Amygdala (tissue), 56 donors: Measurements from ENCODE around the gene GMPR2.
"Not testable (repeated sequence)": the region's sequence is repeated elsewhere in the genome, so short reads cannot be mapped to it uniquely, and the experiment has no call there.

Source experiments
- DNase-seq, 56 donors: peaks; one replicate each; lab custom pipeline; 2025; lab: John Stamatoyannopoulos, UW

Gene GMPR2

DNA sequence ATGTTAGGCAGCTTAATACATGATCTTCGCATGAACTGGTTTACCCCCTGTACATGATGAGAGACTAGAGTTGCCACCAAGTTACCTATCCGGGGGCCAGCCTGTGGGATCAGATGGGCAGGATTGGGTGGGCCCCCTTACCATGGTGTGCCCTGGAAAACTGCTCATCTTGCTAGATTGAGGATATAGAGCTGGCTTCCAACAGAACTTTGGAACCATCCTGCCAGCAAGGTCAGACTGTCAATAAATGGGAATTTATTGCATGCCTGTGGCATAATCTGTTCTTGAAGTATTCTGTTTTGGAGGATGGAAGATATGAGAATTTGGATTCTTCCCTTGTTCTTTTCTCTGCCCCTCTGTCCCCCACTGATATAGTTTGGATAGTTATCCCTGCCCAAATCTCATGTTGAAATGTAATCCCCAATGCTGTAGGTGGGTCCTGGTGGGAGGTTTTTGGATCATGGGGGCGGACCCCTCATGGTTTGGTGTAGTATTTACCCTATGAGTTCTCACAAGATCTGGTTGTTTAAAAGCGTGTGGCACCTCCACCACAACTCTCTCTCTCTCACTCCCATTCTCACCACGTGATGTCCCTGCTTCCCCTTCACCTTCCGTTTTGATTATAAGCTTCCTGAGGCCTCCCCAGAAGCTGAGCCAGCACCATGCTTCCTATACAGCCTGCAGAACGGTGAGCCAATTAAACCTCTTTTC, 33.8 kb upstream of the GMPR2 start:
- DNase-seq: no peak

- not testable (repeated sequence) for DNase-seq
Observed at GRCh38 chr14:24202538-24202937, 30.2 kb upstream of the GMPR2 start.

- DNase-seq: not testable (repeated sequence)
Observed at GRCh38 chr14:24203249-24203886, 29.4 kb upstream of the GMPR2 start.

GRCh38 chr14:24204163-24205146, 28.3 kb upstream of the GMPR2 start:
- no peak for DNase-seq

DNA sequence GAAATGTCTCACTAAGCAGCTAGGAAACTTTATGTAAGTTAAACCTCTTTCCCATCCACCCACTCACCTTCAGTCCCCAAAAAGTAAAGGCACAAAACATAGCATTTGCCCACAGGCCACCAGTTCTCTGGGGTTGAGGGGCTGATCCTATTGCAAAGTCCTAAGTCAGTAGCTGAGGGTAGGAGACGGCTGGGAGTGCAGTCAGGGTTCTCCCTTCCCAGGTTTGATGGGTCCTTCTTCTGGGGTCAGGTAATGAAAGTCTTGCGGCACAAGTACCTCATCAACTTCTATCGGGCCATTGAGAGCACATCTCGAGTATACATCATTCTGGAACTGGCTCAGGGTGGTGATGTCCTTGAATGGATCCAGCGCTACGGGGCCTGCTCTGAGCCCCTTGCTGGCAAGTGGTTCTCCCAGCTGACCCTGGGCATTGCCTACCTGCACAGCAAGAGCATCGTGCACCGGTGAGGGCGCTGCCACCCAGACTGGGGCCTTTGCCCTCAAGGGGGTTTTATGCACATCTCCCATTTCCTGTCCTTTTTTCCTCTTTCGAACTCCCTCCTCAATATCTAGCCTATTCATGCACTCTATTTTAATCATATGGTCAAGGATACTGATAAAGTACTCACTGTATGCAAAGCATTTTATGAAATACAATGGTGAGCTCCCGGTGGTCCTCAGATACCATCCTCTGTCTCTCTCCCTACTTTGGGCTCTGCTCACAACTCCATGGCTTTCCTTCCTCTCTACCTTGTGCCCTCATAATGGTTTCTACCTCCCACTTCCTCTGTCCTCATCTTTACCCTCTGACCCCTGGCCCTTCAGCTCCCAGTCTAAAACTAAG, 26.2 kb upstream of the GMPR2 start:
- DNase-seq: no peak

DNA sequence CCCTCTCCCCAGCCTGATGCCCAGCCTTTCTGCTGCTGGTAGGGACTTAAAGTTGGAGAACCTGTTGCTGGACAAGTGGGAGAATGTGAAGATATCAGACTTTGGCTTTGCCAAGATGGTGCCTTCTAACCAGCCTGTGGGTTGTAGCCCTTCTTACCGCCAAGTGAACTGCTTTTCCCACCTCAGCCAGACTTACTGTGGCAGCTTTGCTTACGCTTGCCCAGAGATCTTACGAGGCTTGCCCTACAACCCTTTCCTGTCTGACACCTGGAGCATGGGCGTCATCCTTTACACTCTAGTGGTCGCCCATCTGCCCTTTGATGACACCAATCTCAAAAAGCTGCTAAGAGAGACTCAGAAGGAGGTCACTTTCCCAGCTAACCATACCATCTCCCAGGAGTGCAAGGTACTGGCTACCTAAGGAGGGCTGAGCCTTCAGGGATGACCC, 25.6 kb upstream of the GMPR2 start:
- DNase-seq: no peak

GRCh38 chr14:24207625-24208024, 25.1 kb upstream of the GMPR2 start:
- DNase-seq: no peak

DNA sequence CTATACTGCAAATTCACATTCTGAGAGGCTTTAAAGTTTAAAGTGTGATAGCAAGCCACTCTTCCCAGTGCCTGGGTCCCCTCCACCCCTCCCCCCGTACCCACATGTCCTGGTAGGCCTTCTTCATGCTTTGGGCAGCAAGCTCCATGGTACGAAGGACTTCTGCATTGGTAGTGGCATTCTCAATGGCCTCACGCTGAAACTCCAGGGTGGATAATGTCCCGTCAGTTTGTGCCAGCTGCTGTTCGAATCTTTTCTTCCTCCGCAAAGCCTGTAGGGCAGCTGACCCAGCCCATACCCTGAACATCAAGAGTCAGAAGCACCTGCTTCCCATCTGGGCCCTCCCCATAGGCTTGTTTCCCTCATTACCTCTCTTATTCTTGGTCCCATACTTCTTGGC, 21.4 kb upstream of the GMPR2 start:
- no peak for DNase-seq

DNA sequence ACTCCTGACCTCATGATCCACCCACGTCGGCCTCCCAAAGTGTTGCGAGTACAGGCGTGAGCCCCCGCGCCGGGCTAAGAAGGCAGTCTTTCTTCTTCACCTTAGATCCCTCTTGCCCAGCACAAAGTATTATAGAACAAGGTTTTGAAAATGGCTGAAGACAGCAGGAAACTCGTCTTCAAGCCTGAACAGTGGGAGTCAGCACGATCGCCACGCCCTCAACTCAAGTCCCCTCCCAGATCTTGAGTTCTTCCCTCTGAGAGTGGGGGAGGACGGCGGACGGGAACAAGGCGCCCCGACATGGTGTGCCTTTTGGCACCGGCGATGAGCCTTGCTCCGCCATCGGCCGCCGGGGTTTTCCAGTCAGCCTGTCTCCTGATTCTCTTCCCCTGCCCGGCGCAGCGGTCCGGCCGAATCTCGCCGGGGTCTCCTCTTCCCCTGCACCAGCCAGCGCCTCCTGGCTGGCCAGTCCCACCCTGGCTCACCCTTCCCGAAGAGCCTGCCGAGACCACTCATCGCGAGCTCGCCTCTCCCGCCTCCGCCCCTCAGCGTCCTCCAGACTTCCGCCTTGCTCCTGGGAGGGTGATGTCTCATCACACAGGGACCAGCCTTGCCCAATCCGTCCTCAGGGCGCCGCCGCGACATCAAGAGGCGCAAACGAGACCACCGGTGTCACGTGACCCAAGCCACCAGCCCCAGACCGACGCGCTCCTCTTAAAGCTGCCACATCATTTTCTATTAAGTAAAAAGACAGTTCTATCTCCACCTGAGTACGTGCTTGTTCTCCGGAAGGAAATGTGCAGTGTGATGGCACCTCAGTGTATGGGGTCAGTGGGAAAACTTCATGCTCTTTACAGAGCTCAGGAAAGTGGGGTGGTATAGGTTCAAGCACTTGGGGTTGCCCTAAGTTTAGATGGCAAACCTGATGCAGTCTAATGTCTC, 19.5 kb upstream of the GMPR2 start, which contains the start of gene CHMP4A:
Gene CHMP4A (minus strand): TSS at position 565 of the 942 bp plus-strand sequence. CDS start 49 bp downstream, at position 516.
- peak; percentile 55 to 95 (median 87) for DNase-seq

GRCh38 chr14:24213866-24214662, 18.7 kb upstream of the GMPR2 start:
- DNase-seq: no peak

- DNase-seq: peak; percentile 21 to 89 (median 73)
Observed at GRCh38 chr14:24215495-24216344, 17.0 kb upstream of the GMPR2 start, which contains the start of gene MDP1. TSS of gene MDP1 (minus strand) at chr14:24216066. CDS start at chr14:24215955, 111 bp downstream.

DNA sequence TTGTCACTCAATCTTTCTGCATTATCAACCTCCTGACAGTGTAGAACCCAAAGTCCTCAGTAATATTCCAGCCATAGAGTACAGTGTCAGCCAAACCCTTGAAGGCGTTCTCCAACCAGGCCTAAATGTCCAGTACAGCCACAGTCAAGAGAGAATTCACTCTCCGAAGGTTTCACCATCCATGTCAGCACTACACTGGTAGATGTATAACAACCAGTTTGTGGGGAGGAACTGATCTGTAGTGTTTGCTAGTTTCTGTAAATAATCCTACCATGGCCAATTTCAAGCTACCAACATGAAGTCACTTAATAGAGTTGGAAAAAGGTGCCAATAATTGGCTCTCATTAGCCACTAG, 16.4 kb upstream of the GMPR2 start:
- no peak for DNase-seq

GRCh38 chr14:24216876-24217275, 15.9 kb upstream of the GMPR2 start:
- not testable (repeated sequence) for DNase-seq

GRCh38 chr14:24219080-24219479, 13.6 kb upstream of the GMPR2 start:
- no peak for DNase-seq

GRCh38 chr14:24219521-24219920, 13.2 kb upstream of the GMPR2 start:
- DNase-seq: no peak

- not testable (repeated sequence) for DNase-seq
Observed at GRCh38 chr14:24222987-24223386, 9.7 kb upstream of the GMPR2 start.

DNA sequence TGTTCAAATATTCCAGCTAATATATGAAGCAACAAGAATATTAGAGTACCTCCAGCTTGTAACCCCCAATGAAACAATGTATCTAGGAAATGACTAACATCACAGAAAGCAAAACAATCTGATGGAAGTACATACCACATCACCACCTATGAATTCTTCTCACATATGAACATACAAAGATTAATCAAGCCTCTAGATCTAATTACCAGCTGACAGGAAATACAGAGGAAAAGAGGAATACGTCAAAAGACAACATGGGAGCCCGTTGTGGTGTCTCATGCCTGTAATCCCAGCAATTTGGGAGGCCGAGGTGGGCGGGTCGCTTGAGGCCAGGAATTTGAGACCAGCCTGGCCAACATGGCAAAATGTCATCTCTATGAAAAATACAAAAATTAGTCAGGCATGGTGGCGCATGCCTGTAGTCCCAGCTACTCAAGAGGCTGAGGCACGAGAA, 8.1 kb upstream of the GMPR2 start:
- no peak for DNase-seq
